NOMO-1 treated with dmso at 0.1 percent for 144 hours (cell line): ENCODE data around the gene CNOT3.
"Not testable (repeated sequence)": the region's sequence is repeated elsewhere in the genome, so short reads cannot be mapped to it uniquely, and the experiment has no call there.

Source experiments
- DNase-seq: peaks from one replicate; lab custom pipeline; 2025; ENCODE audit not compliant: unreplicated experiment; lab: John Stamatoyannopoulos, UW

The CNOT3 gene

GRCh38 chr19:54191011-54191810 lies 53.6 kb downstream of the CNOT3 start, which contains the start of gene TSEN34:
TSEN34 (plus strand) TSS chr19:54191308; CDS start chr19:54191365, 57 bp downstream.
- DNase-seq: peak; percentile 80

GRCh38 chr19:54191811-54192453 lies 54.4 kb downstream of the CNOT3 start:
- DNase-seq: no peak

GRCh38 chr19:54193011-54193410 lies 55.4 kb downstream of the CNOT3 start:
- no peak for DNase-seq

DNA sequence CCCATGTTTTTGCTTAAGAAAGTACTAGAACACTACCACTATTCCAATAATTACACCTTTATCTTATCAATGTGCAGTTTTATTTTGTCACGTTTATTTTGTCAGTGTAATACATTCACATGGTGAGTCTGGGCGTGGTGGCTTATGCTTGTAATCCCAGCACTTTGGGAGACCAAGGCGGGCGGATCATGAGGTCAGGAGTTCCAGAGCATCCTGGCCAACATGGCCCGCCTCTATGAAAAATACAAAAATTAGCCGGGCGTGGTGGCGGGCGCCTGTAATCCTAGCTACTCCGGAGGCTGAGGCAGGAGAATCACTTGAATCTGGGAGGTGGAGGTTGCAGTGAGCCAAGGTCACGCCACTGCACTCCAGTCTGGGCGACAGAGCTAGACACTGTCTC lies 56.9 kb downstream of the CNOT3 start:
- DNase-seq: not testable (repeated sequence)

DNA sequence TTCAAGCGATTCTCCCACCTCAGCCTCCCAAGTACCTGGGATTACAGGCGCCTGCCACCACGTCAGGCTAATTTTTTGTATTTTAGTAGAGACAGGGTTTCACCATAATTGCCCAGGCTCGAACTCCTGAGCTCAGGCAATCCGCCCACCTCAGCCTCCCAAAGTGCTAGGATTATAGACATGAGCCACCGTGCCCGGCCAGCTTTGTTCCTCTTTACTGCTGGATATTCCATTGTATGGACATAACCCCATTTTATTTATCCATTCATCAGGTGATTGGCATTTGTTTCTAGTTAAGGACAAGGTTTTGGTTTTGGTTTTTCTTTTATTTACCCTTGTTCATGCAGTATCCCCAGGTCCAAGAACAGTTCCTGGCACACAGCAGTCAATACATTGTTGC lies 59.0 kb downstream of the CNOT3 start:
- no peak for DNase-seq

GRCh38 chr19:54197121-54197520 lies 59.6 kb downstream of the CNOT3 start:
- DNase-seq: no peak

DNA sequence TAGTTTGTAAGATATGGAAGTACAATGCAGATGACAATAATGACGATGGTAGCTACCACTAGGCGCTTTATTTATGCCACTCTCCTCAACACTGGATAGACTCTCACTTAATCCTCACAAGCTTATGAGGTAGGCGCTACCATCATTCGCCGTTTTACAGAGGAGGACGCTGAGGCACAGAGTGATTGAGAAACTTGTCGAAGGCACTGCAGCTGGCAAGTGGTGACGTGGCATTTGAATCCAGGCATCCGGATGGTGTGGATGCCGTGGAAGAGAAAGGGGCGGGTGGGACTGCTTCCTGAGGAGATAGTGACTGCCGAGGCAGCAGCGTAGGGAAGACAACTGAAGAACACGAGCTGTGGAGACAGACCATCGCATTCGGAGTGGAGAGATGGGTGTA lies 61.8 kb downstream of the CNOT3 start:
- no peak for DNase-seq

DNA sequence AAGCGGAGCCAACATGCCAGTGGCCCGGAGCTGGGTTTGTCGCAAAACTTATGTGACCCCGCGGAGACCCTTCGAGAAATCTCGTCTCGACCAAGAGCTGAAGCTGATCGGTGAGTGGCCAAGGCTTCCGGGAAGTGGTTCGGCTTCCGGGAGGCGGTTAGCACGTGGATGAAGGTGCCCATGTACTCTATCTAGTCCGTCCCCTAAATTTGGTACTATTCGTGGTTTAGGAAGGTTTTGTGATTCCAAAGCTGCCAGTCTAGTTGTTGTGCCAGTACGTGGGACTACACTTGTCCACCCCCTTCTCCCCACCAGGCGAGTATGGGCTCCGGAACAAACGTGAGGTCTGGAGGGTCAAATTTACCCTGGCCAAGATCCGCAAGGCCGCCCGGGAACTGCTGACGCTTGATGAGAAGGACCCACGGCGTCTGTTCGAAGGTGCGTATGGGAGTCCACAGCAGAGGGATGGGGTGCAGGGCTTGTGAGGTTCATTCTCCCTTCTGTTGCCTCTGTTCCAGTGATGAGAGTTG lies 63.7 kb downstream of the CNOT3 start:
- DNase-seq: no peak

- no peak for DNase-seq
These were observed 64.4 kb downstream of the CNOT3 start for GRCh38 chr19:54201980-54202379.

DNA sequence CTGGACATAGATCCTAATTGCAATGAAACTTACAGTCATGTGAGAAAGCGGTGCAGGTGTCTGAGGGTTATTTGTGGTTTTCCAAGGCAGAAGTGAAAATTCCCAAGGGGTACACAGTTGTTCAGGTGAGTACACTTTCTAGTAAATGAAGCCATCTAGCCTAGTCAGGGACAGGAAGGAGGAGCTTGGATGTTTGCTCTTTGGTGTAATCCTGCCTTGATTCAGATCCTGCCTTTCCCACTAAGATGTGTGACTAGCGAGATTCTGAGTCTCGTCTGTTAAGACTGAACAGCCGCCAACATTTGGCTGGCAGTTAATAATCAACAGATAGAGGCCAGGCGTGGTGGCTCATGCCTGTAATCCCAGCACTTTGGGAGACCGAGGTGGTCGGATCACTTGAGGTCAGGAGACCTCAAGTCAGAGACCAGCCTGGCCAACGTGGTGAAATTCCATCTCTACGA lies 65.6 kb downstream of the CNOT3 start:
- no peak for DNase-seq

- DNase-seq: no peak
These were observed 67.4 kb downstream of the CNOT3 start for GRCh38 chr19:54204767-54205468.
